SK-N-SH (cell line): ENCODE data around the gene CDS2.

ENCODE experiments used
- CTCF ChIP-seq: fragments of 200-600 bp; sonication (generic); IDR thresholded peaks from 2 replicates; pipeline ENCODE4 v1.6.1; 2017; ENCODE audit warnings: antibody characterized with exemption, mild to moderate bottlenecking, moderate library complexity
- FOXM1 ChIP-seq: IDR thresholded peaks from 2 replicates; pipeline ENCODE4 v1.4.0; 2012; ENCODE audit warnings: low read depth, mild to moderate bottlenecking
- MEF2A ChIP-seq: IDR thresholded peaks from 2 replicates; pipeline ENCODE4 v1.4.0; 2012; ENCODE audit warnings: low read depth, borderline replicate concordance
- MXI1 ChIP-seq: IDR thresholded peaks from 2 replicates; pipeline ENCODE4 v1.6.1; 2012; ENCODE audit warnings: mild to moderate bottlenecking, low read depth, low read length, improper control_type of control experiment
- POLR2AphosphoS5 ChIP-seq: IDR thresholded peaks from 2 replicates; pipeline ENCODE4 v1.6.1; 2012; ENCODE audit warnings: low read depth, low read length
- RCOR1 ChIP-seq: fragments of 150-350 bp; IDR thresholded peaks from 2 replicates; pipeline ENCODE4 v1.6.1; 2017; ENCODE audit warnings: antibody characterized with exemption, low read length
- REST ChIP-seq: IDR thresholded peaks from 2 replicates; pipeline ENCODE4 v1.6.1; 2012; ENCODE audit warnings: mild to moderate bottlenecking, low read depth, low read length, moderate library complexity
- SMC3 ChIP-seq: IDR thresholded peaks from 2 replicates; pipeline ENCODE4 v1.6.1; 2012; ENCODE audit warnings: low read depth, low read length, improper control_type of control experiment
- TF ChIP-seq, protein P1 (sequence below): IDR thresholded peaks from 2 replicates; pipeline ENCODE4 v1.4.0; 2012; ENCODE audit warnings: low read depth

DNA sequence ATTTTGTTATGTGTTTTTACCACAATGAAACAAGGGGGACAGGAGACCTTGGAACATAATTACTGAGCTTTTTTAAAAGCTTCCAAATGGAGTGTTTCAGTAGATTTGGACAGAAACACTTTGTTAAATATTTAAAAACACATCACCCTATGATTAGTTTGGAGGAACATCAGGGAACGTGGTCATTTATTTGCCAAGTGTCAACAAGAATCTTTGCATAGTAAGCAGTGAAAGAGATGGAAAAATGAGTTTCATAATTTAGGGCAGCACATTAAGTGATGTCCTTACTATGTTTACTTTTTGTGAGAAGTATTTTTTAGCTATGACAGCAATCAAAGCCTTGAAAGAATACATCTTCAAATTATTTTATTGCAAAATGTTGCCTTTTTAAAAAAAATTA is 107.3 kb downstream of the CDS2 start:
- TF ChIP-seq FOXM1 (no peak), CTCF (no peak), SMC3 (no peak), MXI1 (no peak), POLR2AphosphoS5 (no peak), REST (no peak), MEF2A (no peak), RCOR1 (no peak)
- TF ChIP-seq, protein P1, sequence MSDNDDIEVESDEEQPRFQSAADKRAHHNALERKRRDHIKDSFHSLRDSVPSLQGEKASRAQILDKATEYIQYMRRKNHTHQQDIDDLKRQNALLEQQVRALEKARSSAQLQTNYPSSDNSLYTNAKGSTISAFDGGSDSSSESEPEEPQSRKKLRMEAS = no peak
